HepG2 (cell line): ENCODE results near the gene TC2N. TPM values are rescaled to one million over a fixed set of nuclear protein-coding genes. Genes with fewer than 3 reads are reported as not detected.

ENCODE experiments used
- ATAC-seq: fragments of 200-7000 bp; cut with Tn5 transposase; 3 replicates; pipeline ENCODE4 v1.9.1; 2020; ENCODE audit warnings: mild to moderate bottlenecking, moderate library complexity
- BruUV-seq: library from RNA; stranded (reverse); fragments of 400-500 nt; replicated peaks from 2 replicates; lab custom pipeline; 2021; lab: Mats Ljungman, UMichigan
- CTCF ChIA-PET: fragments of 300-600 bp; formaldehyde crosslinking; extraction: SDS; loops from one replicate; lab custom pipeline; 2021; ENCODE audit warnings: low total read pairs, inconsistent platforms, low intra/inter-chr PET ratio; lab: Yijun Ruan, JAX
- POLR2A ChIA-PET: fragments of 350-600 bp; sonication (Branson Sonifier 250); formaldehyde crosslinking; loops from one replicate; lab custom pipeline; 2020; ENCODE audit warnings: antibody characterized with exemption, inconsistent platforms; lab: Yijun Ruan, JAX
- DNase-seq: peaks from one replicate; pipeline ENCODE4 v3.0.0-alpha.2; 2015; ENCODE audit warnings: low spot score
- FAIRE-seq: peaks from 3 replicates; lab custom pipeline; 2011; peaks lifted over from hg19 to GRCh38; lab: Jason Lieb, UNC
- H2AFZ ChIP-seq: one replicate; pipeline ENCODE4 v1.6.1; 2011; ENCODE audit warnings: low read length, inconsistent platforms
- H3K27ac ChIP-seq: fragments of 300-600 bp; 3 replicates; pipeline ENCODE4 v1.8.0; 2011; ENCODE audit warnings: mixed run types, mild to moderate bottlenecking, mixed read lengths, low read length, inconsistent platforms; ENCODE audit not compliant: insufficient read depth; ENCODE audit errors: extremely low read length
- H3K27me3 ChIP-seq, 2 experiments: fragments of 200-600 bp in 1 of 2; 2 replicates in 1 of 2; 3 replicates in 1 of 2; pipeline versions ENCODE4 v1.6.0 to v1.8.0; 2011; ENCODE audit warnings: low read length in 2 of 2, mild to moderate bottlenecking in 2 of 2, moderate library complexity in 2 of 2, inconsistent platforms in 1 of 2; ENCODE audit not compliant: insufficient read depth in 2 of 2, control insufficient read depth in 1 of 2
- H3K36me3 ChIP-seq, 2 experiments: fragments of 200-600 bp in 1 of 2; replicated peaks in 1 of 2; 2 replicates in 1 of 2; 3 replicates in 1 of 2; pipeline versions ENCODE4 v1.5.1 to v1.8.0; 2011; ENCODE audit warnings: low read length in 2 of 2, inconsistent platforms in 1 of 2; ENCODE audit not compliant: insufficient read depth in 2 of 2, control insufficient read depth in 1 of 2
- H3K4me1 ChIP-seq: 2 replicates; pipeline ENCODE4 v1.5.1; 2012; ENCODE audit warnings: low read length, inconsistent platforms; ENCODE audit not compliant: insufficient read depth
- H3K4me2 ChIP-seq: 2 replicates; pipeline ENCODE4 v1.6.0; 2011; ENCODE audit warnings: low read depth, low read length, inconsistent platforms
- H3K4me3 ChIP-seq, 3 experiments: fragments of 200-600 bp in 1 of 3; sonication (generic), shearing (Covaris generic) in 1 of 3; replicated peaks in 1 of 3; 2 replicates each; pipeline ENCODE4 v1.5.1; 2011 to 2016; ENCODE audit warnings: low read length in 3 of 3, inconsistent platforms in 2 of 3, low read depth in 2 of 3, mild to moderate bottlenecking in 2 of 3, control low read depth in 1 of 3, mixed read lengths in 1 of 3; ENCODE audit not compliant: insufficient read depth in 1 of 3
- H3K79me2 ChIP-seq: one replicate; pipeline ENCODE4 v1.6.1; 2011; ENCODE audit warnings: low read length, inconsistent platforms; ENCODE audit not compliant: insufficient read depth
- H3K9ac ChIP-seq: 2 replicates; pipeline ENCODE4 v1.6.0; 2011; ENCODE audit warnings: mild to moderate bottlenecking, low read depth, low read length, inconsistent platforms; ENCODE audit not compliant: insufficient read depth
- H3K9me3 ChIP-seq: 2 replicates; pipeline ENCODE4 v1.5.1; 2012; ENCODE audit warnings: mild to moderate bottlenecking, low read length
- H4K20me1 ChIP-seq: 2 replicates; pipeline ENCODE4 v1.6.0; 2011; ENCODE audit warnings: inconsistent platforms, mild to moderate bottlenecking, low read length, moderate library complexity; ENCODE audit not compliant: insufficient read depth
- ASH2L ChIP-seq: fragments of 300-600, 200-600 bp; sonication (generic); IDR thresholded peaks from 2 replicates; pipeline ENCODE4 v1.7.0; 2017; ENCODE audit warnings: low read depth, mild to moderate bottlenecking, moderate library complexity, mixed read lengths, low read length; ENCODE audit not compliant: insufficient read length
- ATF7 ChIP-seq, 2 experiments: fragments of 450-650 bp in 1 of 2; sonication (generic) in 1 of 2; formaldehyde crosslinking in 1 of 2; IDR thresholded peaks; 2 replicates each; pipeline versions ENCODE4 v1.4.0 to v1.6.1; 2016 to 2020; ENCODE audit warnings: antibody characterized with exemption in 1 of 2, mild to moderate bottlenecking in 1 of 2, missing genetic modification reagents in 1 of 2
- GABPB1 ChIP-seq: IDR thresholded peaks from 2 replicates; pipeline ENCODE4 v1.6.1; 2016; ENCODE audit warnings: mild to moderate bottlenecking, missing genetic modification reagents, moderate library complexity, missing compliant biosample characterization
- HDAC6 ChIP-seq: fragments of 200-600 bp; sonication (generic); IDR thresholded peaks from 2 replicates; pipeline ENCODE4 v1.7.0; 2017; ENCODE audit warnings: mild to moderate bottlenecking, antibody characterized with exemption, low read length, low read depth
- KMT2A ChIP-seq: sonication (generic); formaldehyde crosslinking; IDR thresholded peaks from 2 replicates; pipeline ENCODE4 v1.4.0; 2020; ENCODE audit warnings: missing genetic modification reagents
- MIER3 ChIP-seq: IDR thresholded peaks from 2 replicates; pipeline ENCODE4 v1.6.1; 2016; ENCODE audit warnings: missing compliant biosample characterization, borderline replicate concordance
- MYNN ChIP-seq: sonication (generic); formaldehyde crosslinking; IDR thresholded peaks from 2 replicates; pipeline ENCODE4 v1.4.0; 2020; ENCODE audit warnings: mild to moderate bottlenecking, low read depth, missing genetic modification reagents
- RNF2 ChIP-seq: fragments of 450-650 bp; conservative IDR thresholded peaks from 2 replicates; pipeline ENCODE4 v1.6.1; 2016; ENCODE audit warnings: low read depth
- ZFP37 ChIP-seq: sonication (generic); formaldehyde crosslinking; IDR thresholded peaks from 2 replicates; pipeline ENCODE4 v1.4.0; 2020; ENCODE audit warnings: missing genetic modification reagents, borderline replicate concordance
- ZNF615 ChIP-seq: sonication (generic); formaldehyde crosslinking; IDR thresholded peaks from 2 replicates; pipeline ENCODE4 v1.5.0; 2020; ENCODE audit warnings: mild to moderate bottlenecking, missing genetic modification reagents, borderline replicate concordance
- ZNF704 ChIP-seq: sonication (generic); formaldehyde crosslinking; IDR thresholded peaks from 2 replicates; pipeline ENCODE4 v1.8.1; 2023; ENCODE audit warnings: mild to moderate bottlenecking, inconsistent platforms, moderate library complexity, missing genetic modification reagents, borderline replicate concordance
- ZNF773 ChIP-seq: sonication (generic); formaldehyde crosslinking; IDR thresholded peaks from 2 replicates; pipeline ENCODE4 v1.4.0; 2020; ENCODE audit warnings: missing genetic modification reagents, borderline replicate concordance
- ZNF790 ChIP-seq: sonication (generic); formaldehyde crosslinking; IDR thresholded peaks from 2 replicates; pipeline ENCODE4 v1.8.0; 2022; ENCODE audit warnings: missing genetic modification reagents, mild to moderate bottlenecking, borderline replicate concordance
- WGBS: methylation state at CpG from one replicate; pipeline ENCODE4 v1.1.6; 2017; ENCODE audit warnings: low lambda C conversion rate; 5-methylcytosine and 5-hydroxymethylcytosine counted together
- in situ Hi-C: cut with HindIII; loops from 2 replicates; pipeline ENCODE4 v1.10.0; 2017; ENCODE audit warnings: low pct_unique_long_range_greater_than_20kb; ENCODE audit not compliant: extremely low pct_ligation_motif_present
- intact Hi-C: fragments of 100-400 bp; cut with micrococcal nuclease; formaldehyde crosslinking; loops from one replicate; pipeline ENCODE4 v1.10.0; 2022; ENCODE audit not compliant: unreplicated experiment
- polyA plus RNA-seq, 8 experiments: library from polyadenylated mRNA; depleted of rRNA in 3 of 8; stranded (reverse) in 7 of 8; unstranded in 1 of 8; fragments of >200 nt; fragmentation: Illumina TruSeq in 4 of 8; extraction: Trizol in 4 of 8; gene quantifications; 2 replicates each; pipeline versions ENCODE4 v1.2.1 to v1.2.3, GENCODE V29; 2011 to 2016; ENCODE audit warnings: low read depth in 4 of 8, missing spikeins in 1 of 8, mixed read lengths in 1 of 8; ENCODE audit not compliant: insufficient read depth in 1 of 8
- total RNA-seq, 5 experiments: library from RNA; depleted of rRNA; stranded (reverse); fragments of >200 nt; fragmentation: Illumina TruSeq; extraction: Trizol; gene quantifications; 2 replicates each; pipeline ENCODE4 v1.2.3, GENCODE V29; 2016; ENCODE audit warnings: low read depth in 1 of 5
- TF ChIP-seq, protein P1 (sequence below): sonication (generic); formaldehyde crosslinking; IDR thresholded peaks from 2 replicates; pipeline ENCODE4 v1.5.0; 2020; ENCODE audit warnings: mild to moderate bottlenecking, missing genetic modification reagents
- TF ChIP-seq, protein P2 (sequence below): sonication (generic); formaldehyde crosslinking; IDR thresholded peaks from 2 replicates; pipeline ENCODE4 v1.4.0; 2020; ENCODE audit warnings: missing genetic modification reagents
- TF ChIP-seq, protein P3 (sequence below): sonication (generic); formaldehyde crosslinking; IDR thresholded peaks from 2 replicates; pipeline ENCODE4 v1.5.0; 2020; ENCODE audit warnings: missing genetic modification reagents

TC2N gene
- total and polyA plus RNA-seq, 2 of the 13 experiments (the other 11 are each of a cell fraction or from before 2014, with no cell fraction given) = 0.03 TPM; not detected in 1

DNA sequence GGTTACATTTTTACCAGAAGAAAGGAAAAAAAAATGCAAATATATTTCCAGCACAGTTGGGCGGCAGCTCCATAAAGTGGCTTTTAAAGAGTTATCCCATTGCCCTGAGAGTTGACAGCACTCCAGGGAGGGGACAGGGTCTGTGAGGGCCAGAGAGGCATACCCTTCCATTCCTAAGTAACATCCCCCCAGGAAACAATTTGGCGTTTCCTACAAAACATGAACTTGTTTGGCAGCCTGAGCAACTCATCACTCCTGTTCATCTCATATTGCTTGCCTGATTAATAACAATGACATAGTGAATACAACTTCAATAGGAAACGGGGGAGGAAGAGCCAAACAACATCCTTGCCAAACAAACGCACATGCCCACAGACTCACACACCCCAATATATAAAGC, 23.3 kb downstream of the TC2N start (continued):
- TF ChIP-seq ZNF773 = no peak
- TF ChIP-seq GABPB1 (CRISPR knock-in tag) = no peak
- no peak for TF ChIP-seq ZNF615 (CRISPR knock-in tag)
- TF ChIP-seq MIER3 (CRISPR knock-in tag) = no peak
- no peak for TF ChIP-seq ZNF704
- TF ChIP-seq MYNN (CRISPR knock-in tag) = no peak
- no peak for TF ChIP-seq ZNF790 (CRISPR knock-in tag)
- TF ChIP-seq, protein P1, sequence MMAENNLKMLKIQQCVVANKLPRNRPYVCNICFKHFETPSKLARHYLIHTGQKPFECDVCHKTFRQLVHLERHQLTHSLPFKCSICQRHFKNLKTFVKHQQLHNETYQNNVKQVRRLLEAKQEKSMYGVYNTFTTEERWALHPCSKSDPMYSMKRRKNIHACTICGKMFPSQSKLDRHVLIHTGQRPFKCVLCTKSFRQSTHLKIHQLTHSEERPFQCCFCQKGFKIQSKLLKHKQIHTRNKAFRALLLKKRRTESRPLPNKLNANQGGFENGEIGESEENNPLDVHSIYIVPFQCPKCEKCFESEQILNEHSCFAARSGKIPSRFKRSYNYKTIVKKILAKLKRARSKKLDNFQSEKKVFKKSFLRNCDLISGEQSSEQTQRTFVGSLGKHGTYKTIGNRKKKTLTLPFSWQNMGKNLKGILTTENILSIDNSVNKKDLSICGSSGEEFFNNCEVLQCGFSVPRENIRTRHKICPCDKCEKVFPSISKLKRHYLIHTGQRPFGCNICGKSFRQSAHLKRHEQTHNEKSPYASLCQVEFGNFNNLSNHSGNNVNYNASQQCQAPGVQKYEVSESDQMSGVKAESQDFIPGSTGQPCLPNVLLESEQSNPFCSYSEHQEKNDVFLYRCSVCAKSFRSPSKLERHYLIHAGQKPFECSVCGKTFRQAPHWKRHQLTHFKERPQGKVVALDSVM (CRISPR knock-in tag) = no peak
- TF ChIP-seq, all 625 proteins: peak for 0

- FAIRE-seq (no peak), ATAC-seq (no peak), DNase-seq (no peak)
- H4K20me1 ChIP-seq = no peaks in the 10 kb centered on the region
- H2AFZ ChIP-seq = no peak overlapping the region
- H3K79me2 ChIP-seq = no peaks in the 10 kb centered on the region
- H3K9me3 ChIP-seq = no peaks in the 10 kb centered on the region
- H3K27me3 ChIP-seq = no peaks in the 10 kb centered on the region; a peak in 1 of 5 replicates
- ChIA-PET POLR2A (no interaction called here), CTCF (no interaction called here)
- intact Hi-C loops = no loop called here
- H3K4me2 ChIP-seq = no peak overlapping the region
- H3K36me3 ChIP-seq = no peaks in the 10 kb centered on the region
- WGBS = 3% methylated on average over 4 of the region's 4 CpGs
- no peaks in the 10 kb centered on the region for H3K4me1 ChIP-seq
- H3K9ac ChIP-seq = no peak overlapping the region
- no peak overlapping the region for H3K27ac ChIP-seq
- in situ Hi-C loops = no loop called here
- H3K4me3 ChIP-seq = no peak overlapping the region
- no TSS peak for BruUV-seq
- TF ChIP-seq ASH2L (no peak), ZFP37 (CRISPR knock-in tag) (no peak), RNF2 (no peak), KMT2A (CRISPR knock-in tag) (no peak), ATF7 (IDR thresholded peaks at IDR 0.05) (no peak), ATF7 (CRISPR knock-in tag; IDR thresholded peaks at IDR 0.05) (no peak), HDAC6 (no peak)
- TF ChIP-seq, protein P2, sequence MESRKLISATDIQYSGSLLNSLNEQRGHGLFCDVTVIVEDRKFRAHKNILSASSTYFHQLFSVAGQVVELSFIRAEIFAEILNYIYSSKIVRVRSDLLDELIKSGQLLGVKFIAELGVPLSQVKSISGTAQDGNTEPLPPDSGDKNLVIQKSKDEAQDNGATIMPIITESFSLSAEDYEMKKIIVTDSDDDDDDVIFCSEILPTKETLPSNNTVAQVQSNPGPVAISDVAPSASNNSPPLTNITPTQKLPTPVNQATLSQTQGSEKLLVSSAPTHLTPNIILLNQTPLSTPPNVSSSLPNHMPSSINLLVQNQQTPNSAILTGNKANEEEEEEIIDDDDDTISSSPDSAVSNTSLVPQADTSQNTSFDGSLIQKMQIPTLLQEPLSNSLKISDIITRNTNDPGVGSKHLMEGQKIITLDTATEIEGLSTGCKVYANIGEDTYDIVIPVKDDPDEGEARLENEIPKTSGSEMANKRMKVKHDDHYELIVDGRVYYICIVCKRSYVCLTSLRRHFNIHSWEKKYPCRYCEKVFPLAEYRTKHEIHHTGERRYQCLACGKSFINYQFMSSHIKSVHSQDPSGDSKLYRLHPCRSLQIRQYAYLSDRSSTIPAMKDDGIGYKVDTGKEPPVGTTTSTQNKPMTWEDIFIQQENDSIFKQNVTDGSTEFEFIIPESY = no peak
- TF ChIP-seq, protein P3, sequence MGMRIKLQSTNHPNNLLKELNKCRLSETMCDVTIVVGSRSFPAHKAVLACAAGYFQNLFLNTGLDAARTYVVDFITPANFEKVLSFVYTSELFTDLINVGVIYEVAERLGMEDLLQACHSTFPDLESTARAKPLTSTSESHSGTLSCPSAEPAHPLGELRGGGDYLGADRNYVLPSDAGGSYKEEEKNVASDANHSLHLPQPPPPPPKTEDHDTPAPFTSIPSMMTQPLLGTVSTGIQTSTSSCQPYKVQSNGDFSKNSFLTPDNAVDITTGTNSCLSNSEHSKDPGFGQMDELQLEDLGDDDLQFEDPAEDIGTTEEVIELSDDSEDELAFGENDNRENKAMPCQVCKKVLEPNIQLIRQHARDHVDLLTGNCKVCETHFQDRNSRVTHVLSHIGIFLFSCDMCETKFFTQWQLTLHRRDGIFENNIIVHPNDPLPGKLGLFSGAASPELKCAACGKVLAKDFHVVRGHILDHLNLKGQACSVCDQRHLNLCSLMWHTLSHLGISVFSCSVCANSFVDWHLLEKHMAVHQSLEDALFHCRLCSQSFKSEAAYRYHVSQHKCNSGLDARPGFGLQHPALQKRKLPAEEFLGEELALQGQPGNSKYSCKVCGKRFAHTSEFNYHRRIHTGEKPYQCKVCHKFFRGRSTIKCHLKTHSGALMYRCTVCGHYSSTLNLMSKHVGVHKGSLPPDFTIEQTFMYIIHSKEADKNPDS (CRISPR knock-in tag) = no peak
Measured at GRCh38 chr14:91843437-91843836, 23.9 kb downstream of the TC2N start.
